K562 (cell line): Measurements from ENCODE around the gene CPHXL2. TPM values are rescaled to one million over a fixed set of nuclear protein-coding genes. Genes with fewer than 3 reads are reported as not detected.

Experiments used
- ATAC-seq: fragments of 200-7000 bp; cut with Tn5 transposase; 3 replicates; pipeline ENCODE4 v1.9.1; 2020; ENCODE audit warnings: moderate library complexity
- BruUV-seq: library from RNA; stranded (reverse); fragments of 400-500 nt; replicated peaks from 2 replicates; lab custom pipeline; 2021; lab: Mats Ljungman, UMichigan
- CTCF ChIA-PET: fragments of 300-600 bp; formaldehyde crosslinking; extraction: SDS; loops from one replicate; lab custom pipeline; 2021; ENCODE audit warnings: low intra/inter-chr PET ratio; lab: Yijun Ruan, JAX
- POLR2A ChIA-PET: fragments of 300-600, 350-650 bp; sonication (Branson Sonifier 250); formaldehyde crosslinking; extraction: SDS; loops from one replicate; lab custom pipeline; 2021; ENCODE audit warnings: antibody characterized with exemption, inconsistent platforms; lab: Yijun Ruan, JAX
- DNase-seq, 4 experiments: peaks; one replicate each; pipeline versions ENCODE4 v3.0.0 to v3.0.0-alpha.2; 2011 to 2018; ENCODE audit warnings: low spot score in 3 of 4, mixed read lengths in 3 of 4; ENCODE audit errors: extremely low read depth in 1 of 4
- FAIRE-seq: peaks from 2 replicates; lab custom pipeline; 2011; peaks lifted over from hg19 to GRCh38; lab: Jason Lieb, UNC
- H2AFZ ChIP-seq: 2 replicates; pipeline ENCODE4 v1.6.0; 2011; ENCODE audit warnings: low read depth, low read length, control low read depth, inconsistent platforms
- H3K27ac ChIP-seq: fragments of 200-600 bp; 3 replicates; pipeline ENCODE4 v1.8.0; 2011; ENCODE audit warnings: low read depth, mild to moderate bottlenecking, control low read depth, inconsistent platforms, low read length, moderate library complexity, mixed read lengths; ENCODE audit errors: extremely low read depth
- H3K27me3 ChIP-seq, 2 experiments: fragments of 300-600 bp in 1 of 2; 2 replicates in 1 of 2; 3 replicates in 1 of 2; pipeline versions ENCODE4 v1.6.0 to v1.8.0; 2011; ENCODE audit warnings: inconsistent platforms in 2 of 2, low read length in 2 of 2, mild to moderate bottlenecking in 1 of 2, mixed read lengths in 1 of 2, moderate library complexity in 1 of 2; ENCODE audit not compliant: control insufficient read depth in 2 of 2, insufficient read depth in 2 of 2
- H3K36me3 ChIP-seq: fragments of 300-600 bp; 3 replicates; pipeline ENCODE4 v1.8.0; 2011; ENCODE audit warnings: mild to moderate bottlenecking, low read length, inconsistent platforms; ENCODE audit not compliant: control insufficient read depth, insufficient read depth
- H3K4me1 ChIP-seq, 2 experiments: fragments of 200-600 bp in 1 of 2; replicated peaks in 1 of 2; 2 replicates in 1 of 2; 3 replicates in 1 of 2; pipeline versions ENCODE4 v1.5.1 to v1.8.0; 2011; ENCODE audit warnings: inconsistent platforms in 2 of 2, low read length in 2 of 2, mild to moderate bottlenecking in 1 of 2, mixed read lengths in 1 of 2, moderate library complexity in 1 of 2; ENCODE audit not compliant: control insufficient read depth in 2 of 2, insufficient read depth in 2 of 2
- H3K4me2 ChIP-seq: 2 replicates; pipeline ENCODE4 v1.6.1; 2011; ENCODE audit warnings: low read length, control low read depth, inconsistent platforms, mixed read lengths; ENCODE audit not compliant: insufficient read depth
- H3K4me3 ChIP-seq: fragments of 200-600 bp; sonication (generic), shearing (Covaris generic); 2 replicates; pipeline ENCODE4 v1.5.1; 2016; ENCODE audit warnings: control low read depth, inconsistent platforms
- H3K79me2 ChIP-seq: fragments of 200-600 bp; 3 replicates; pipeline ENCODE4 v1.8.0; 2011; ENCODE audit warnings: low read length, inconsistent platforms; ENCODE audit not compliant: control insufficient read depth, insufficient read depth
- H3K9ac ChIP-seq, 2 experiments: 2 replicates each; pipeline versions ENCODE4 v1.6.0 to v1.6.1; 2011; ENCODE audit warnings: low read depth in 2 of 2, low read length in 2 of 2, control low read depth in 1 of 2, inconsistent platforms in 1 of 2, mild to moderate bottlenecking in 1 of 2, mixed read lengths in 1 of 2; ENCODE audit not compliant: insufficient read depth in 1 of 2
- H3K9me1 ChIP-seq: one replicate; pipeline ENCODE4 v1.6.0; 2011; ENCODE audit warnings: inconsistent platforms, mild to moderate bottlenecking, low read length, moderate library complexity; ENCODE audit not compliant: control insufficient read depth, insufficient read depth
- H3K9me3 ChIP-seq: replicated peaks from 2 replicates; pipeline ENCODE4 v1.5.1; 2011; ENCODE audit warnings: low read depth, low read length, inconsistent platforms; ENCODE audit not compliant: control insufficient read depth, insufficient read depth
- H4K20me1 ChIP-seq: replicated peaks from 2 replicates; pipeline ENCODE4 v1.6.1; 2011; ENCODE audit warnings: low read length, inconsistent platforms, mixed read lengths; ENCODE audit not compliant: control insufficient read depth, insufficient read depth
- C11orf30 ChIP-seq: fragments of 450-650 bp; IDR thresholded peaks from 2 replicates; pipeline ENCODE4 v1.6.1; 2016; ENCODE audit warnings: low read depth, mild to moderate bottlenecking
- CBX3 ChIP-seq, 2 experiments: IDR thresholded peaks; 1 replicate in 1 of 2; 2 replicates in 1 of 2; pipeline ENCODE4 v1.6.1; 2012; ENCODE audit warnings: inconsistent platforms in 2 of 2, low read length in 2 of 2, borderline replicate concordance in 1 of 2, control low read depth in 1 of 2
- CHAMP1 ChIP-seq: fragments of 450-650 bp; IDR thresholded peaks from 2 replicates; pipeline ENCODE4 v1.6.1; 2016; ENCODE audit warnings: mild to moderate bottlenecking
- HDAC3 ChIP-seq: fragments of 450-650 bp; IDR thresholded peaks from 2 replicates; pipeline ENCODE4 v1.6.1; 2018; ENCODE audit warnings: borderline replicate concordance, mild to moderate bottlenecking, moderate library complexity; ENCODE audit not compliant: partially characterized antibody
- IRF1 ChIP-seq: sonication (generic); formaldehyde crosslinking; IDR thresholded peaks from 2 replicates; pipeline ENCODE4 v1.8.0; 2022; ENCODE audit warnings: missing genetic modification reagents, mild to moderate bottlenecking, borderline replicate concordance
- MLLT1 ChIP-seq, 2 experiments: fragments of 450-650 bp; IDR thresholded peaks; 2 replicates each; pipeline ENCODE4 v1.6.1; 2016
- MTA2 ChIP-seq: fragments of 450-650 bp; IDR thresholded peaks from 2 replicates; pipeline ENCODE4 v1.6.1; 2016; ENCODE audit warnings: low read depth
- MYC ChIP-seq, 2 experiments: fragments of 250-450 bp in 1 of 2; sonication (Bioruptor Pico) in 1 of 2; IDR thresholded peaks; 2 replicates each; pipeline versions ENCODE4 v1.5.1 to v1.6.1; 2012 to 2021; ENCODE audit warnings: low read depth in 2 of 2, borderline replicate concordance in 1 of 2, improper control_type of control experiment in 1 of 2, low read length in 1 of 2, mild to moderate bottlenecking in 1 of 2, moderate library complexity in 1 of 2
- NFATC3 ChIP-seq: fragments of 450-650 bp; IDR thresholded peaks from 2 replicates; pipeline ENCODE4 v1.6.1; 2017; ENCODE audit warnings: mild to moderate bottlenecking
- RAD21 ChIP-seq, 2 experiments: fragments of 250-450 bp in 1 of 2; fragments of 450-650 bp in 1 of 2; sonication (Bioruptor Pico) in 1 of 2; formaldehyde crosslinking in 1 of 2; IDR thresholded peaks in 1 of 2; conservative IDR thresholded peaks in 1 of 2; 2 replicates each; pipeline versions ENCODE4 v1.4.0 to v1.8.0; 2020 to 2022; ENCODE audit warnings: mild to moderate bottlenecking in 2 of 2, moderate library complexity in 1 of 2
- SMC3 ChIP-seq: conservative IDR thresholded peaks from 2 replicates; pipeline ENCODE4 v1.6.1; 2011; ENCODE audit warnings: low read depth, low read length, improper control_type of control experiment; ENCODE audit not compliant: insufficient read depth
- STAT5A ChIP-seq: IDR thresholded peaks from 2 replicates; pipeline ENCODE4 v1.6.1; 2012; ENCODE audit warnings: low read length, inconsistent platforms, borderline replicate concordance
- TBL1XR1 ChIP-seq, 2 experiments: IDR thresholded peaks; 2 replicates each; pipeline ENCODE4 v1.6.1; 2012; ENCODE audit warnings: improper control_type of control experiment in 2 of 2, low read length in 2 of 2, mild to moderate bottlenecking in 1 of 2
- TRIM24 ChIP-seq, 2 experiments: fragments of 450-650 bp; IDR thresholded peaks; 2 replicates each; pipeline ENCODE4 v1.6.1; 2016
- ZBTB7A ChIP-seq: IDR thresholded peaks from 2 replicates; pipeline ENCODE4 v1.6.1; 2011; ENCODE audit warnings: low read depth, mild to moderate bottlenecking, low read length, moderate library complexity, borderline replicate concordance; ENCODE audit not compliant: control insufficient read depth
- ZEB2 ChIP-seq: fragments of 450-650 bp; IDR thresholded peaks from 2 replicates; pipeline ENCODE4 v1.6.1; 2016
- ZFP30 ChIP-seq: fragments of 250-450 bp; sonication (Bioruptor Pico); IDR thresholded peaks from 2 replicates; pipeline ENCODE4 v1.8.0; 2022; ENCODE audit warnings: moderate library complexity, mild to moderate bottlenecking, inconsistent platforms, borderline replicate concordance
- WGBS: fragments of 100-300 bp; shearing (Covaris generic); methylation state at CpG from one replicate; pipeline ENCODE4 v1.1.6; 2016; ENCODE audit warnings: low coverage, mixed read lengths; ENCODE audit not compliant: insufficient coverage; ENCODE audit errors: missing lambda C conversion rate; 5-methylcytosine and 5-hydroxymethylcytosine counted together
- in situ Hi-C: fragments of 300-500 bp; cut with MboI; formaldehyde crosslinking; loops from 4 replicates; pipeline ENCODE4 v1.15.0; 2018; ENCODE audit warnings: inconsistent platforms, mixed read lengths
- intact Hi-C: fragments of 100-400 bp; cut with micrococcal nuclease; formaldehyde crosslinking; loops from 2 replicates; pipeline ENCODE4 v1.14.2; 2022
- polyA plus RNA-seq, 8 experiments: library from polyadenylated mRNA; depleted of rRNA in 4 of 8; stranded (reverse) in 5 of 8; unstranded in 3 of 8; fragments of >200 nt; fragmentation: Nextera tagmentation in 2 of 8; fragmentation: Illumina TruSeq in 1 of 8; extraction: Ambion mirVana in 2 of 8; extraction: Trizol in 1 of 8; gene quantifications; 2 replicates each; pipeline versions ENCODE4 v1.2.1 to v1.2.3, GENCODE V29; 2011 to 2014; ENCODE audit warnings: inconsistent platforms in 1 of 8, missing spikeins in 1 of 8
- total RNA-seq, 7 experiments: library from RNA; depleted of rRNA in 6 of 7; stranded (reverse); fragments of >200 nt in 6 of 7; fragmentation: Illumina TruSeq in 2 of 7; extraction: Trizol in 2 of 7; gene quantifications; 2 replicates each; pipeline versions ENCODE4 v1.2.1 to v1.2.3, GENCODE V29; 2011 to 2021; ENCODE audit warnings: low replicate concordance in 1 of 7

Gene CPHXL2
- total and polyA plus RNA-seq, 9 of the 15 experiments (the other 6 are each of a cell fraction or from before 2014, with no cell fraction given) = not detected

- H3K9ac ChIP-seq = peak overlapping the region in 1 of 2 experiments; percentile 26; a peak in 1 of 4 replicates
- H3K4me2 ChIP-seq = peak overlapping the region; percentile 77
- DNase-seq (peak; percentile 52 to 86 (median 66)), FAIRE-seq (peak; percentile 91), ATAC-seq (peak; percentile 77)
- 0% methylated on average over 2 of the region's 2 CpGs for WGBS
- peak overlapping the region; percentile 69 for H3K27ac ChIP-seq
- POLR2A ChIA-PET = interaction anchor here (0.5 to 2.1 kb wide), 16 partner anchors 11 to 706 kb away, joined by 3 to 9 read pairs (median 4); partner anchors contain the start of genes CFDP1 and TERF2IP
- H3K9me1 ChIP-seq = no peaks in the 10 kb centered on the region
- CTCF ChIA-PET = interaction anchor here (0.6 to 0.9 kb wide), 2 partner anchors 26 to 156 kb away, joined by 3 read pairs; partner anchors contain the start of genes KARS1 and TERF2IP
- H4K20me1 ChIP-seq = no peaks in the 10 kb centered on the region
- peaks cover 14% of the 10 kb centered on the region for H3K79me2 ChIP-seq
- BruUV-seq = no TSS peak
- peak overlapping the region; percentile 25; the same call in 1 of the 2 replicates for H2AFZ ChIP-seq
- no peak overlapping the region for H3K4me3 ChIP-seq
- in situ Hi-C loops (no loop called here), intact Hi-C loops (loop anchor here (1.0 to 5.0 kb wide), 5 partner anchors 27 to 150 kb away; no protein-coding TSS in a partner anchor)
- H3K9me3 ChIP-seq = no peaks in the 10 kb centered on the region
- no peaks in the 10 kb centered on the region for H3K27me3 ChIP-seq
- peaks cover 27 to 28% of the 10 kb centered on the region in 2 experiments for H3K4me1 ChIP-seq
- peaks cover 40% of the 10 kb centered on the region for H3K36me3 ChIP-seq
- peak; percentile 8 for TF ChIP-seq C11orf30
- peak in 1 of 2 experiments; percentile 24; a peak in 1 of 4 replicates for TF ChIP-seq MLLT1 (IDR thresholded peaks at IDR 0.05)
- TF ChIP-seq STAT5A = peak; percentile 68; the same call in 1 of the 2 replicates
- peak; percentile 93 for TF ChIP-seq NFATC3
- 0 out of 3 replicates have a peak, but pooled peaks of 1 of the 2 experiments have one; percentile 17 for TF ChIP-seq CBX3 (IDR thresholded peaks at IDR 0.05; ENCODE audit: borderline replicate concordance in 1 of 2, low read length in 2 of 2)
- TF ChIP-seq MYC (IDR thresholded peaks at IDR 0.05; ENCODE audit: low read depth, low read length) = peak; percentile 41
- no peak for TF ChIP-seq MYC (CRISPR knock-in tag; IDR thresholded peaks at IDR 0.05; ENCODE audit: borderline replicate concordance, low read depth)
- no peak for TF ChIP-seq ZFP30 (CRISPR knock-in tag)
- peak; percentile 62 to 73 for TF ChIP-seq TRIM24 (IDR thresholded peaks at IDR 0.05)
- no peak for TF ChIP-seq IRF1
- peak in 1 of 2 experiments; percentile 80; a peak in 1 of 4 replicates for TF ChIP-seq TBL1XR1 (IDR thresholded peaks at IDR 0.05; ENCODE audit: low read length in 2 of 2)
- TF ChIP-seq HDAC3 = peak; percentile 50
- TF ChIP-seq MTA2 = peak; percentile 92
- TF ChIP-seq ZEB2 = peak; percentile 30; the same call in 1 of the 2 replicates
- peak; percentile 85 for TF ChIP-seq CHAMP1
- peak; percentile 77 to 87 for TF ChIP-seq RAD21 (CRISPR knock-in tag; conservative IDR thresholded peaks at IDR 0.05 in 1 of 2, IDR thresholded peaks at IDR 0.05 in 1 of 2)
- 0 out of 2 replicates have a peak, but pooled peaks have one; percentile 29 for TF ChIP-seq ZBTB7A
- TF ChIP-seq SMC3 = peak; percentile 64
These were observed 55.7 kb downstream of the CPHXL2 start for GRCh38 chr16:75621170-75621477.
